Common myeloid progenitor, CD34-positive (primary cell): ENCODE results near the gene KBTBD12.

ENCODE experiments used
- CTCF ChIA-PET: fragments of 350-600 bp; sonication (Branson Sonifier 250); formaldehyde crosslinking; loops from one replicate; lab custom pipeline; 2021; ENCODE audit warnings: antibody characterized with exemption; lab: Charles Lee
- POLR2A ChIA-PET: fragments of 350-600 bp; sonication (Branson Sonifier 250); formaldehyde crosslinking; loops from one replicate; lab custom pipeline; 2021; ENCODE audit warnings: antibody characterized with exemption; lab: Charles Lee
- DNase-seq, 3 donors: peaks; one replicate each; pipeline versions ENCODE4 v3.0.0 to v3.0.0-alpha.2; 2013
- H3K27ac ChIP-seq, 2 experiments: 1 replicate in 1 of 2; 2 replicates in 1 of 2; pipeline ENCODE4 v1.7.0; 2013; ENCODE audit warnings: inconsistent platforms in 2 of 2, low read length in 2 of 2, mild to moderate bottlenecking in 2 of 2, low read depth in 1 of 2, moderate library complexity in 1 of 2; ENCODE audit not compliant: severe bottlenecking in 2 of 2, insufficient read depth in 1 of 2, poor library complexity in 1 of 2
- H3K27me3 ChIP-seq, 5 experiments: replicated peaks in 2 of 5; 1 replicate in 3 of 5; 2 replicates in 2 of 5; pipeline versions ENCODE4 v1.6.1 to v1.7.0; 2013; ENCODE audit warnings: low read length in 4 of 5, mild to moderate bottlenecking in 2 of 5, moderate library complexity in 2 of 5, inconsistent platforms in 1 of 5; ENCODE audit not compliant: insufficient read depth in 5 of 5, control insufficient read depth in 4 of 5
- H3K36me3 ChIP-seq, 4 experiments: 1 replicate in 2 of 4; 2 replicates in 2 of 4; pipeline versions ENCODE4 v1.6.1 to v1.7.0; 2013; ENCODE audit warnings: low read length in 3 of 4, control low read depth in 1 of 4, mild to moderate bottlenecking in 1 of 4; ENCODE audit not compliant: control insufficient read depth in 4 of 4, insufficient read depth in 4 of 4
- H3K4me1 ChIP-seq, 4 experiments: 1 replicate in 3 of 4; 2 replicates in 1 of 4; pipeline versions ENCODE4 v1.6.1 to v1.7.1; 2013; ENCODE audit warnings: low read length in 3 of 4, mild to moderate bottlenecking in 3 of 4, control low read depth in 1 of 4, inconsistent platforms in 1 of 4, moderate library complexity in 1 of 4; ENCODE audit not compliant: control insufficient read depth in 4 of 4, insufficient read depth in 4 of 4; ENCODE audit errors: control extremely low read depth in 1 of 4
- H3K4me3 ChIP-seq, 7 experiments: 1 replicate in 4 of 7; 2 replicates in 3 of 7; pipeline versions ENCODE4 v1.5.1 to v1.7.0; 2013; ENCODE audit warnings: mild to moderate bottlenecking in 7 of 7, low read length in 6 of 7, moderate library complexity in 6 of 7, inconsistent platforms in 2 of 7, low read depth in 2 of 7, control low read depth in 1 of 7; ENCODE audit not compliant: insufficient read depth in 4 of 7, control insufficient read depth in 1 of 7; ENCODE audit errors: extremely low read depth in 1 of 7
- H3K9me3 ChIP-seq, 5 experiments: 1 replicate in 4 of 5; 2 replicates in 1 of 5; pipeline versions ENCODE4 v1.6.1 to v1.7.1; 2013; ENCODE audit warnings: low read length in 4 of 5, mild to moderate bottlenecking in 2 of 5, inconsistent platforms in 1 of 5, low read depth in 1 of 5, moderate library complexity in 1 of 5; ENCODE audit not compliant: control insufficient read depth in 4 of 5, insufficient read depth in 2 of 5; ENCODE audit errors: control extremely low read depth in 1 of 5
- WGBS: methylation state at CpG from one replicate; pipeline ENCODE4 v1.1.5; 2013; ENCODE audit not compliant: insufficient coverage; 5-methylcytosine and 5-hydroxymethylcytosine counted together

Gene KBTBD12

GRCh38 chr3:127927829-127928604 is 13.0 kb downstream of the KBTBD12 start:
- 100% methylated on average over 1 of the region's 3 CpGs for WGBS

GRCh38 chr3:127929818-127930413 is 14.9 kb downstream of the KBTBD12 start:
- H3K27ac ChIP-seq = no peak overlapping the region
- POLR2A ChIA-PET = no interaction called here
- DNase-seq = no peak
- H3K4me1 ChIP-seq = peaks cover 0 to 15% (median 8%) of the 10 kb centered on the region in 4 experiments
- H3K27me3 ChIP-seq = no peaks in the 10 kb centered on the region
- H3K36me3 ChIP-seq = no peaks in the 10 kb centered on the region
- 83% methylated on average over 1 of the region's 5 CpGs for WGBS
- CTCF ChIA-PET = interaction anchor here (1.2 kb wide), 1 partner anchor 8 kb away, joined by 3 read pairs; no protein-coding TSS in a partner anchor
- no peaks in the 10 kb centered on the region for H3K9me3 ChIP-seq
- H3K4me3 ChIP-seq = no peak overlapping the region

More at GRCh38 chr3:127927829-127928604, 13.0 kb downstream of the KBTBD12 start:
- H3K9me3 ChIP-seq = no peaks in the 10 kb centered on the region
- no peaks in the 10 kb centered on the region for H3K36me3 ChIP-seq
- H3K27ac ChIP-seq = no peak overlapping the region
- ChIA-PET CTCF (no interaction called here), POLR2A (interaction anchor here (0.5 kb wide), 1 partner anchor 41 kb away, joined by 3 read pairs; no protein-coding TSS in a partner anchor)
- no peak overlapping the region for H3K4me3 ChIP-seq
- DNase-seq = no peak
- H3K4me1 ChIP-seq = peaks cover 0 to 19% (median 10%) of the 10 kb centered on the region in 4 experiments
- no peaks in the 10 kb centered on the region for H3K27me3 ChIP-seq

DNA sequence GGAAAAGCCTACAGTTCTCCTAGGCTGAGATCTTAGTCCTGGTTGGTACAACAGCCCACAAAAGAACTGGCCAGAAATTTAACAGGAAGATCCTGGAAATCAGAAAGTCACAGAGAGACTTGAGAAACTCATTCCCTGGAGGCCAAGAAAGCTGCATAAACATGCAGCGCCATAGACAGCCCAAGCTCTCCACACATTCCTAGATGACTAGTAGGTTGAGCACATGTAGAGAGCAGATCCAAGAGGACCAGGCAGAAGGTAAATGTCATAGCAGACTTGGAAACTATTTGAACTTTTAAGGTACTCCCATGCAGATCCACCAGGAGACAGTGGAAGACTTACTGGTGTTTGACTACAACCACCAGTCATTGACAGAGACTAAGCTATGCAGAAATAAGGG is 18.4 kb downstream of the KBTBD12 start:
- CTCF ChIA-PET = no interaction called here
- no peaks in the 10 kb centered on the region for H3K27me3 ChIP-seq
- no peaks in the 10 kb centered on the region for H3K36me3 ChIP-seq

DNA sequence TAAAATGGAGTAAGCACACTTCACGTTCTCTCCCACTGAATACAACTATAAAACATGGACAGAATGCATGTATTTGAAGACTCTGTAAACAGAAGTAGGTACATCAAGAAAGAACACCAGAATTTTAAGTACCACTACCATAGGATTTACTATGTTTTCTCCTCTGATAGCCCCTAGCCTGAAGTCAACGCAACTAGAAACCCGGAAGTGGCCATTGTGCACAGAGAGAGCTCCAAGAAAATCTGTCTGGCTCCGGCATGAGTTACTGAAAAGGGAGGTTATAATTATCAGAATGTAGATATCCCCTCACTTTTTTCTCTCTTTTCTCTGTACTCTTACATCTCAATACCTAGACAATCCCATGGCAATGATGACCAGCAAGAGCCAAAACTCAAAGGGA is 23.8 kb downstream of the KBTBD12 start:
- POLR2A ChIA-PET = no interaction called here
- Histone ChIP-seq H3K27ac (no peak overlapping the region), H3K4me3 (no peak overlapping the region), H3K27me3 (no peaks in the 10 kb centered on the region), H3K9me3 (peaks cover 0 to 13% (median 0%) of the 10 kb centered on the region in 5 experiments), H3K4me1 (no peaks in the 10 kb centered on the region), H3K36me3 (no peaks in the 10 kb centered on the region)
- CTCF ChIA-PET = no interaction called here
- no peak for DNase-seq
- WGBS = no CpG with 5 or more reads among the region's 4 CpGs

More for the DNA sequence above, 18.4 kb downstream of the KBTBD12 start:
- no peak for DNase-seq
- POLR2A ChIA-PET = no interaction called here
- peaks cover 0 to 2% (median 0%) of the 10 kb centered on the region in 5 experiments for H3K9me3 ChIP-seq
- no peak overlapping the region for H3K4me3 ChIP-seq
- H3K4me1 ChIP-seq = no peaks in the 10 kb centered on the region
- 100% methylated on average over 1 of the region's 1 CpG for WGBS
- no peak overlapping the region for H3K27ac ChIP-seq

DNA sequence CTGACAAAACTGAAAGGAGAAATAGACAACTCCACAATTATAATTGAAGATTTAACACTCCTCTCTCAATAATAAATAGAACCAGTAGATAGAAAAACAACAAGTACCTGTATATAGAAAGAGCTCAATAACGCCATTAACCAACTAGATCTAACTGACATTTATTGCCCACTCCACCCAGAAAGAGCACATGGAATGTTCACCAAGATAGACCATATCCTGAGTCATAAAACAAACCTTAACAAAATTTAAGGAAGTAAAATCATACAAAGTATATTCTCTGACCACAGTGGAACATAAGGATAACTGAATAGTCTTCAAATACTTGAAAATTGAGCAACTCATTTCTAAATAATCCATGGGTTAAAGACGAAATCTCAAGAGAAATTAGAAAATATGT is 25.1 kb downstream of the KBTBD12 start:
- Histone ChIP-seq H3K9me3 (peaks cover 0 to 13% (median 0%) of the 10 kb centered on the region in 5 experiments), H3K4me3 (no peak overlapping the region), H3K27me3 (no peaks in the 10 kb centered on the region), H3K36me3 (no peaks in the 10 kb centered on the region), H3K27ac (no peak overlapping the region), H3K4me1 (no peaks in the 10 kb centered on the region)
- ChIA-PET CTCF (no interaction called here), POLR2A (no interaction called here)
- no peak for DNase-seq
- WGBS = 93% methylated on average over 2 of the region's 2 CpGs

GRCh38 chr3:127942613-127943012 is 27.6 kb downstream of the KBTBD12 start:
- Histone ChIP-seq H3K4me3 (no peak overlapping the region), H3K4me1 (no peaks in the 10 kb centered on the region), H3K27ac (no peak overlapping the region), H3K9me3 (peaks cover 0 to 13% (median 0%) of the 10 kb centered on the region in 5 experiments), H3K36me3 (no peaks in the 10 kb centered on the region), H3K27me3 (no peaks in the 10 kb centered on the region)
- DNase-seq = no peak
- CTCF ChIA-PET = no interaction called here
- POLR2A ChIA-PET = no interaction called here

DNA sequence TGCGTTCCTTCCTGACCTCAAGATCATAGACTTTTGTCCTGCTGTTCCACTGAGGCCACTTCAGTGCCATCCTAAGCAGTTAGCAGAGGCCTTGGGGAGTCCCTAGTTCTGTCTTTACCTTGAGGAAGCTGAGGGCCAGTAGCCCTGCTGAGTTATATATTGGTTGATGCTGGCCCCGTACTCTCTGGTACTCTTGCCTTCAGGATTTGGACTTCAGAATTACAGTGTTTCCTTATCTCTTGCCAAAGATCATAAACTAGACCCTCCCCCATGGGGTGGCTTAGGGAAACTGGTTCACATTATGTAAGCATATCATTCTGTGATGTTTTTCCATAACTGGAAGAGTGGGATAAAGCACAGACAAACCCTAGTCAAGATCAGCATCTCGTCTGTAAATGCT is 33.2 kb downstream of the KBTBD12 start:
- Histone ChIP-seq H3K9me3 (peaks cover 0 to under 1% (median 0%) of the 10 kb centered on the region in 5 experiments), H3K27me3 (no peaks in the 10 kb centered on the region), H3K36me3 (no peaks in the 10 kb centered on the region), H3K27ac (no peak overlapping the region), H3K4me3 (no peak overlapping the region), H3K4me1 (no peaks in the 10 kb centered on the region)
- no peak for DNase-seq
- CTCF ChIA-PET = interaction anchor here (2.8 kb wide), 1 partner anchor 10 kb away, joined by 10 read pairs; no protein-coding TSS in a partner anchor
- POLR2A ChIA-PET = no interaction called here
- 90% methylated on average over 3 of the region's 3 CpGs for WGBS
